SU-DHL-6 (cell line): ENCODE measurements around the gene SDK2.

Source experiments
- CTCF ChIP-seq: fragments of 200-600 bp; sonication (generic); IDR thresholded peaks from one replicate; pipeline ENCODE4 v1.5.1; 2017; ENCODE audit warnings: antibody characterized with exemption, mild to moderate bottlenecking, low read length, moderate library complexity; ENCODE audit not compliant: insufficient read depth, poor library complexity, severe bottlenecking
- EZH2phosphoT487 ChIP-seq: fragments of 200-600 bp; sonication (generic), shearing (Covaris generic); conservative IDR thresholded peaks from 2 replicates; pipeline ENCODE4 v1.6.1; 2018; ENCODE audit warnings: mild to moderate bottlenecking, antibody characterized with exemption, low read length, moderate library complexity, mixed read lengths

GRCh38 chr17:73548620-73549311 is 95.5 kb downstream of the SDK2 start:
- TF ChIP-seq CTCF, result no peak
- TF ChIP-seq EZH2phosphoT487, result no peak
